ENCODE results near the gene ADGRG3.

DNA sequence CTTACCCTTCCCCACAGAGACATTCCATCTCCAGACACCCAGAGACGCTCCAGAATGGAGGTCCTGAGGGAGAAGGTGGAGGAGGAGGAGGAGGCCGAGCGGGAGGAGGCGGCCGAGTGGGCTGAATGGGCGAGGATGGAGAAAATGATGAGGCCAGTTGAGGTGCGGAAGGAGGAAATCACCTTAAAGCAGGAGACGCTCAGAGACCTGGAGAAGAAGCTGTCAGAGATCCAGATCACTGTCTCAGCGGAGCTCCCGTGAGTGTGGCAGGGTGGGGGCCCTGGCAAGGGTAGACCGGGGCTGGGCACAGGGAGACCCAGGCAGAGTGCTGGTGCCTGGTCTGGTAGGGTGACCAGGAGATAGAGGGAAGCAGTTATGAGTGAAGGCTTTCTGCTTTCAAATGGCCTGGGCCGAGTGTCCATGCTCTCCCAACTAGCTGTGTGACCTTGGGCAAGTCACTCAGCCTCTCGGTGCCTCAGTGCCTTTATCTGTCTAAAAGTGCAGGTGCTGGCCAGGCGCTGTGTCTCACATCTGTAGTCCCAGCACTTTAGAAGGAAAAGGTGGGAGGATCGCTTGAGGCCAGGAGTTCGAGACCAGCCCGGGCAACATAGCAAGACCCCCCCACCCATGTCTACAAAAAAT lies 29.9 kb downstream of the ADGRG3 start:
- TF ChIP-seq CTCF (IDR thresholded peaks at IDR 0.05 in 2 of 3, conservative IDR thresholded peaks at IDR 0.05 in 1 of 3; ENCODE audit: borderline replicate concordance in 1 of 3, insufficient read depth in 1 of 3, low read depth in 2 of 3, low read length in 2 of 3) (no peak), POLR2A (IDR thresholded peaks at IDR 0.05; ENCODE audit: borderline replicate concordance, extremely low read depth, insufficient read depth, insufficient read length) (no peak), POLR2AphosphoS5 (IDR thresholded peaks at IDR 0.05; ENCODE audit: low read depth, low read length) (no peak), ZNF274 (IDR thresholded peaks at IDR 0.05; ENCODE audit: low read depth, low read length) (no peak), EZH2phosphoT487 (IDR thresholded peaks at IDR 0.05; ENCODE audit: borderline replicate concordance) (no peak)

All from HCT116 (cell line).